ENCODE data around the gene ZNF783.
"Not testable (repeated sequence)": the region's sequence is repeated elsewhere in the genome, so short reads cannot be mapped to it uniquely, and the experiment has no call there.

Gene ZNF783

GRCh38 chr7:149306854-149307253 is 44.9 kb downstream of the ZNF783 start:
- no peak for DNase-seq

- DNase-seq = no peak
These were observed 45.9 kb downstream of the ZNF783 start for GRCh38 chr7:149307775-149308501.

- DNase-seq = peak; percentile 31
These were observed 48.3 kb downstream of the ZNF783 start for GRCh38 chr7:149310113-149310836.

GRCh38 chr7:149310990-149311573 is 49.1 kb downstream of the ZNF783 start:
- DNase-seq = no peak

- no peak for DNase-seq
These were observed 52.0 kb downstream of the ZNF783 start for GRCh38 chr7:149313981-149314380.

GRCh38 chr7:149316606-149317005 is 54.6 kb downstream of the ZNF783 start:
- DNase-seq = no peak

- no peak for DNase-seq
These were observed 55.5 kb downstream of the ZNF783 start for GRCh38 chr7:149317496-149317895.

- no peak for DNase-seq
These were observed 56.1 kb downstream of the ZNF783 start for GRCh38 chr7:149317986-149318672.

GRCh38 chr7:149319376-149319775 is 57.4 kb downstream of the ZNF783 start:
- no peak for DNase-seq

GRCh38 chr7:149320313-149321124 is 58.5 kb downstream of the ZNF783 start:
- no peak for DNase-seq

GRCh38 chr7:149321125-149321905 is 59.3 kb downstream of the ZNF783 start:
- DNase-seq = not testable (repeated sequence)

- no peak for DNase-seq
These were observed 60.1 kb downstream of the ZNF783 start for GRCh38 chr7:149321978-149322541.

- no peak for DNase-seq
These were observed 60.7 kb downstream of the ZNF783 start for GRCh38 chr7:149322737-149323136.

GRCh38 chr7:149325248-149325647 is 63.3 kb downstream of the ZNF783 start:
- DNase-seq = no peak

- no peak for DNase-seq
These were observed 67.3 kb downstream of the ZNF783 start for GRCh38 chr7:149329265-149329664.

GRCh38 chr7:149329766-149330334 is 67.9 kb downstream of the ZNF783 start:
- DNase-seq = no peak

GRCh38 chr7:149330914-149331567 is 69.0 kb downstream of the ZNF783 start:
- DNase-seq = no peak

GRCh38 chr7:149332602-149333320 is 70.8 kb downstream of the ZNF783 start:
- DNase-seq = not testable (repeated sequence)

GRCh38 chr7:149333321-149333717 is 71.3 kb downstream of the ZNF783 start:
- no peak for DNase-seq

- no peak for DNase-seq
These were observed 72.2 kb downstream of the ZNF783 start for GRCh38 chr7:149334219-149334618.
